Measurements from ENCODE around the gene UMAD1. TPM values are rescaled to one million over a fixed set of nuclear protein-coding genes. Genes with fewer than 3 reads are reported as not detected.

UMAD1 gene
- 16.7 TPM for polyA plus RNA-seq (2013, experiment 1 of 2)
- 17.9 TPM for polyA plus RNA-seq (2013, experiment 2 of 2)

DNA sequence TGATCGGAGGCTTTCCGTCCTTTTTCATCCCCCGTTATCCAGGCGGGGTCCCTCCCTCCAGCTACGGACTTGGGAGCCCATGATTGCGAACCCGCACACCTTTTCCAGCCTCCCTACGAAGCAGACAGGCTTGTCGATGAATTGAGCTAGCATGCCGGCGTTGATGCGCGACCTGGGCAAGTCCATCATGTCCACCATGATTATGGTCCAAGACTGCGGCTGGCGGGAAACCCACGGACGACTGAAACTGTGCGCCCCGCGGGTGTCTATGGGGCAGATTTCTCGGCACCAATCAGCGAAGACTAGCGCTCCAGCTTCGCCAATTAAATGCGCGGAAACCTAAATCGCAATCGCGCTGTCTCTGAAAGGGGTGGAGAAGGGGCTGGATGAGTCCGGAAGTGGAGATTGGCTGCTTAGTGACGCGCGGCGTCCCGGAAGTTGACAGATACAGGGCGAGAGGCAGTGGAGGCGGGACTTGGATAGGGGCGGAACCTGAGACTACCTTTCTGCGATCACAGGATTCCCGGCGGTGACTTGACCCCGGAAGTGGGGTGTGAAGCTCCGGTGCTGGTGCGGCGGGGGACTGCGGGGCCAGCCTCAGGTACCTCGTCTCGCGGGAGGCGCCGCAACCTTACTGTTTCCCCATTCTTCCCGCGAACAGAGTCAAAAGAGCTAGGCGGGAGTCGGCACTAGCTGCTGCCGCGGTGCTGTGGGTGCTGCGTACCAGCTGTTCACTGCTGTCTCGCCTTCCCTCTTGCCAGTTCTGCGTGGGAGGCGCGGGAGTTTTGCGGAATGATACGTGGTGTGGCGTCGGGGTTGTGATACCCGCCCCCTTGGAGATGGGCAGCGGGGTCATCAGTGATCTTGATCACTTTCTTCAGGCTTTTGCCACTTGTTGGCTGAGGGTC, at the start of gene UMAD1:
Gene UMAD1 (plus strand): TSS at position 532 of the 908 bp plus-strand sequence. CDS start 32,620 bp downstream, outside the sequence.
- Histone ChIP-seq H3K9me3 (ENCODE audit: control insufficient read depth, low read length) (no peaks in the 10 kb centered on the region), H3K4me3 (ENCODE audit: extremely low read depth, insufficient read depth, low read length, poor library complexity, severe bottlenecking) (peak within 1 kb of the TSS; percentile 86), H3K4me1 (ENCODE audit: control insufficient read depth, insufficient read depth, low read length, poor library complexity, severe bottlenecking) (no peaks in the 10 kb centered on the region), H3K36me3 (ENCODE audit: control insufficient read depth, insufficient read depth, low read length) (peaks cover 3% of the 10 kb centered on the region), H3K27ac (ENCODE audit: low read depth, low read length, severe bottlenecking) (peak within 1 kb of the TSS; percentile 68)
- WGBS, 2 experiments (ENCODE audit: insufficient coverage in 2 of 2), result 0% methylated on average over 61 of the region's 68 CpGs

GRCh38 chr7:7595451-7595850, 45.1 kb upstream of the UMAD1 start:
- peaks cover 35% of the 10 kb centered on the region for H3K36me3 ChIP-seq (ENCODE audit: control insufficient read depth, insufficient read depth, low read length)
- no peak overlapping the region for H3K4me3 ChIP-seq (ENCODE audit: extremely low read depth, insufficient read depth, low read length, poor library complexity, severe bottlenecking)
- no peaks in the 10 kb centered on the region for H3K9me3 ChIP-seq (ENCODE audit: control insufficient read depth, low read length)
- no peak overlapping the region for H3K27ac ChIP-seq (ENCODE audit: low read depth, low read length, severe bottlenecking)
- no peaks in the 10 kb centered on the region for H3K4me1 ChIP-seq (ENCODE audit: control insufficient read depth, insufficient read depth, low read length, poor library complexity, severe bottlenecking)
- WGBS, 2 experiments (ENCODE audit: insufficient coverage in 2 of 2), result no CpG with 5 or more reads among the region's 1 CpG

DNA sequence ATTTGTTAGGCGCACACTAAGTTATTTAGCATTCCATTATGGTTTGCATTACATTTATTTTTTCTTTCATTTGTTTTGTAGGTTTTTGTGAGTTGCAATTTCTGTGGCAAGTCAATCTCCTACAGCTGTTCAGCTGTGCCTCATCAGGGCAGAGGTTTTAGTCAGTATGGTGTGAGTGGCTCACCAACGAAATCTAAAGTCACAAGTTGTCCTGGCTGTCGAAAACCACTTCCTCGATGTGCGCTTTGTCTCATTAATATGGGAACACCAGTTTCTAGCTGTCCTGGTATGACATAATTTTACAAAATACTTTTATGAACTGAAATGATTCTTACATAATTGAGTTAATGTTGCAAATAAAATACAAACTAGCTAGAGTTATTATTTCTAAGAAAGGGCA, 44.4 kb upstream of the UMAD1 start:
- no peaks in the 10 kb centered on the region for H3K9me3 ChIP-seq (ENCODE audit: control insufficient read depth, low read length)
- H3K36me3 ChIP-seq (ENCODE audit: control insufficient read depth, insufficient read depth, low read length), result peaks cover 33% of the 10 kb centered on the region

GRCh38 chr7:7607010-7607409, 33.5 kb upstream of the UMAD1 start:
- no peaks in the 10 kb centered on the region for H3K36me3 ChIP-seq (ENCODE audit: control insufficient read depth, insufficient read depth, low read length)
- H3K9me3 ChIP-seq (ENCODE audit: control insufficient read depth, low read length), result no peaks in the 10 kb centered on the region
- H3K4me3 ChIP-seq (ENCODE audit: extremely low read depth, insufficient read depth, low read length, poor library complexity, severe bottlenecking), result no peak overlapping the region
- 86 to 100% methylated on average over 1 to 2 of the region's 3 CpGs for WGBS, 2 experiments (ENCODE audit: insufficient coverage in 2 of 2)
- no peak overlapping the region for H3K27ac ChIP-seq (ENCODE audit: low read depth, low read length, severe bottlenecking)
- no peaks in the 10 kb centered on the region for H3K4me1 ChIP-seq (ENCODE audit: control insufficient read depth, insufficient read depth, low read length, poor library complexity, severe bottlenecking)

More for the DNA sequence above, 44.4 kb upstream of the UMAD1 start:
- WGBS, 2 experiments (ENCODE audit: insufficient coverage in 2 of 2), result 100% methylated on average over 1 of the region's 5 CpGs; no CpG with 5 or more reads in 1 of the 2 experiments
- no peak overlapping the region for H3K27ac ChIP-seq (ENCODE audit: low read depth, low read length, severe bottlenecking)
- H3K4me3 ChIP-seq (ENCODE audit: extremely low read depth, insufficient read depth, low read length, poor library complexity, severe bottlenecking), result no peak overlapping the region
- H3K4me1 ChIP-seq (ENCODE audit: control insufficient read depth, insufficient read depth, low read length, poor library complexity, severe bottlenecking), result no peaks in the 10 kb centered on the region

DNA sequence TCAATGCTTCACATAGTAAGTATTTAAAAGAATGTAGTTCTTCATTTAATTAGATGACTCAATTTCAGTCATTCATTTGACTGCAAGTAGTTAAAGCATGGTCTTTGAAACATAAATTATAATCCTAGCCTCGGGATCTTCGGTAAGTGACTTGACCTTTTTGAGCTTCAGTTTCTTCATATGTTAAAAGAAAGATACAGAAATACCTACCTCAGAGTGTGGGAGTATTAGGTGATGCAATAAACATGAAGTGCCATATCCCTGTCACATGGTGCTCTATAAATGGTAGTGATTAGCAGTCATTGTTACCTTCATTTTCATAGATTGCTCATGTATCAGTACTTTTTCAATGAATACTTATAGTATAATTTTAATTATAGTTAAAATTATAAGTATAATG, 31.2 kb upstream of the UMAD1 start:
- no peak overlapping the region for H3K27ac ChIP-seq (ENCODE audit: low read depth, low read length, severe bottlenecking)
- H3K9me3 ChIP-seq (ENCODE audit: control insufficient read depth, low read length), result no peaks in the 10 kb centered on the region
- WGBS, 2 experiments (ENCODE audit: insufficient coverage in 2 of 2), result no CpG with 5 or more reads among the region's 2 CpGs
- H3K36me3 ChIP-seq (ENCODE audit: control insufficient read depth, insufficient read depth, low read length), result no peaks in the 10 kb centered on the region
- no peak overlapping the region for H3K4me3 ChIP-seq (ENCODE audit: extremely low read depth, insufficient read depth, low read length, poor library complexity, severe bottlenecking)
- no peaks in the 10 kb centered on the region for H3K4me1 ChIP-seq (ENCODE audit: control insufficient read depth, insufficient read depth, low read length, poor library complexity, severe bottlenecking)

DNA sequence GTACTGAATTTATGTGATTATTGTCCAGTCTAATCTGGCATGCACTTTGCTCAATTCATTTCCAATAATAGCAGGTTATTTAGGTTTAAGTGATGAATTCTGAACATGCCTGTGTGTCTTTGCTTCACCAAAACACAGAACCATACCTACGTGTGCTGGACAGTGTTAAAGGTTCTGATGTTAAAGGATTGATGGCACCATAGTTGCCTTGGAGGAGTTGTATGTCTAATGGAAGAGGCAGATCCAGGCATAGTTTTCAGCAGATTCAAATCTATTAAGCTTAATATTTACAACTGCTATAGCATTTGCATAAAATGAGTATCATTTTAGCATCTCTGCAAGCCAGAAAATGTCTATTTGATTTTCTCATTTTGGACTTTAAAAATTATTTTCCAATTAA, 28.0 kb upstream of the UMAD1 start:
- no peak overlapping the region for H3K4me3 ChIP-seq (ENCODE audit: extremely low read depth, insufficient read depth, low read length, poor library complexity, severe bottlenecking)
- no peaks in the 10 kb centered on the region for H3K4me1 ChIP-seq (ENCODE audit: control insufficient read depth, insufficient read depth, low read length, poor library complexity, severe bottlenecking)
- H3K36me3 ChIP-seq (ENCODE audit: control insufficient read depth, insufficient read depth, low read length), result no peaks in the 10 kb centered on the region
- no peaks in the 10 kb centered on the region for H3K9me3 ChIP-seq (ENCODE audit: control insufficient read depth, low read length)
- H3K27ac ChIP-seq (ENCODE audit: low read depth, low read length, severe bottlenecking), result no peak overlapping the region
- WGBS, 2 experiments (ENCODE audit: insufficient coverage in 2 of 2), result no CpG with 5 or more reads among the region's 1 CpG

- WGBS, 2 experiments (ENCODE audit: insufficient coverage in 2 of 2), result no CpG with 5 or more reads among the region's 1 CpG
Observed at GRCh38 chr7:7613210-7613609, 27.3 kb upstream of the UMAD1 start.

GRCh38 chr7:7614018-7614741, 26.4 kb upstream of the UMAD1 start:
- Histone ChIP-seq H3K4me1 (ENCODE audit: control insufficient read depth, insufficient read depth, low read length, poor library complexity, severe bottlenecking) (no peaks in the 10 kb centered on the region), H3K27ac (ENCODE audit: low read depth, low read length, severe bottlenecking) (no peak overlapping the region), H3K9me3 (ENCODE audit: control insufficient read depth, low read length) (no peaks in the 10 kb centered on the region), H3K4me3 (ENCODE audit: extremely low read depth, insufficient read depth, low read length, poor library complexity, severe bottlenecking) (no peak overlapping the region), H3K36me3 (ENCODE audit: control insufficient read depth, insufficient read depth, low read length) (no peaks in the 10 kb centered on the region)
- WGBS, 2 experiments (ENCODE audit: insufficient coverage in 2 of 2), result 90 to 96% methylated on average over 3 of the region's 4 CpGs

More at GRCh38 chr7:7613210-7613609, 27.3 kb upstream of the UMAD1 start:
- Histone ChIP-seq H3K4me3 (ENCODE audit: extremely low read depth, insufficient read depth, low read length, poor library complexity, severe bottlenecking) (no peak overlapping the region), H3K27ac (ENCODE audit: low read depth, low read length, severe bottlenecking) (no peak overlapping the region), H3K9me3 (ENCODE audit: control insufficient read depth, low read length) (no peaks in the 10 kb centered on the region), H3K4me1 (ENCODE audit: control insufficient read depth, insufficient read depth, low read length, poor library complexity, severe bottlenecking) (no peaks in the 10 kb centered on the region), H3K36me3 (ENCODE audit: control insufficient read depth, insufficient read depth, low read length) (no peaks in the 10 kb centered on the region)

- Histone ChIP-seq H3K9me3 (ENCODE audit: control insufficient read depth, low read length) (no peaks in the 10 kb centered on the region), H3K4me3 (ENCODE audit: extremely low read depth, insufficient read depth, low read length, poor library complexity, severe bottlenecking) (no peak overlapping the region), H3K27ac (ENCODE audit: low read depth, low read length, severe bottlenecking) (no peak overlapping the region), H3K36me3 (ENCODE audit: control insufficient read depth, insufficient read depth, low read length) (no peaks in the 10 kb centered on the region), H3K4me1 (ENCODE audit: control insufficient read depth, insufficient read depth, low read length, poor library complexity, severe bottlenecking) (no peaks in the 10 kb centered on the region)
- WGBS, 2 experiments (ENCODE audit: insufficient coverage in 2 of 2), result 100% methylated on average over 1 of the region's 3 CpGs; no CpG with 5 or more reads in 1 of the 2 experiments
Observed at GRCh38 chr7:7617550-7617949, 23.0 kb upstream of the UMAD1 start.

DNA sequence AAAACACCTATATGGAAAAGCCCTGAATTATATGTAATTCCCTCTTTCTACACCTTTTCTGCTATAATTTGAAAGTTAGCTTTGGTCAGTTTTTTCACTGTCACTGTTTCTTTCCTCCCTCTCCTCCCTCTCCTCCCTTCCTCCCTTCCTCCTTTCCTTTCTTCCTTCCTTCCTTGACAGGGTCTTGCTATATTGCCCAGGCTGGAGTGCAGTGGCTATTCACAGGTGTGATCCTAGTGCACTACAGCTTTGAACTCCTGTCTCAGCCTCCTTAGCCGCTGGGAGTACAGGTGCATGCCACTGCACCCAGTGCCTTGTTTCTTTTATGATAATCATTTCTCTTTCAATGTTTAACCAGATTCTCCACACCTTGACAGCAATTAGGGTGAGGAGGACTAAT, 22.1 kb upstream of the UMAD1 start:
- Histone ChIP-seq H3K36me3 (ENCODE audit: control insufficient read depth, insufficient read depth, low read length) (no peaks in the 10 kb centered on the region), H3K4me1 (ENCODE audit: control insufficient read depth, insufficient read depth, low read length, poor library complexity, severe bottlenecking) (no peaks in the 10 kb centered on the region), H3K4me3 (ENCODE audit: extremely low read depth, insufficient read depth, low read length, poor library complexity, severe bottlenecking) (no peak overlapping the region), H3K27ac (ENCODE audit: low read depth, low read length, severe bottlenecking) (no peak overlapping the region), H3K9me3 (ENCODE audit: control insufficient read depth, low read length) (no peaks in the 10 kb centered on the region)
- no CpG with 5 or more reads among the region's 1 CpG for WGBS, 2 experiments (ENCODE audit: insufficient coverage in 2 of 2)
